Astrocyte of the cerebellum (primary cell): Measurements from ENCODE around the gene TBX19.

ENCODE experiments used
- DNase-seq: peaks from one replicate; pipeline ENCODE4 v3.0.0-alpha.2; 2011; ENCODE audit warnings: low read depth
- H3K4me3 ChIP-seq: 2 replicates; pipeline ENCODE4 v1.5.1; 2011; ENCODE audit warnings: mild to moderate bottlenecking, low read depth, low read length, moderate library complexity
- in situ Hi-C: cut with HindIII; loops from 2 replicates; pipeline ENCODE4 v1.10.0; 2017; ENCODE audit warnings: low sequenced_read_pairs
- TF ChIP-seq, protein P1 (sequence below): IDR thresholded peaks from 2 replicates; pipeline ENCODE4 v1.5.1; 2012; ENCODE audit warnings: low read length, low read depth, moderate library complexity, mild to moderate bottlenecking; ENCODE audit errors: missing control alignments

The TBX19 gene

DNA sequence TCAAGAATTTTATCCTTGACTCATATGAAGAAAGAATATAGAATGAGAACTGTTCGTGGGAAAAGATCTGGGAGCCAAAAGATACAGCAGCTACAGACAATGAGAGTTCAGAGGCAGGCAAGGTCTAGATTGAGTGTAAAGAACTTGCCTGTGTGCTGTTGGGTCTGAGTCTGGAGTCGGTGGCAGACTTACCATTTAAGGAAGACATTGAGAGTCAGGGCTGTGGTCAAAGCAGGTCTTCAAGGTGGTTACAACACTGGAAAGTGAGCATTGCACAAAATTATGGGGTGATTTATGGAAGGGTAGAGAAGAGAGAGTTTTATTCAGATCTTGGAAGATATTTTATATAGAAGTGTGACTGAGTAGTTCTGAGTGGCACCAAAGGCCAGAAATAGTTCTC, 80.6 kb downstream of the TBX19 start:
- no peak overlapping the region for H3K4me3 ChIP-seq
- TF ChIP-seq, protein P1, sequence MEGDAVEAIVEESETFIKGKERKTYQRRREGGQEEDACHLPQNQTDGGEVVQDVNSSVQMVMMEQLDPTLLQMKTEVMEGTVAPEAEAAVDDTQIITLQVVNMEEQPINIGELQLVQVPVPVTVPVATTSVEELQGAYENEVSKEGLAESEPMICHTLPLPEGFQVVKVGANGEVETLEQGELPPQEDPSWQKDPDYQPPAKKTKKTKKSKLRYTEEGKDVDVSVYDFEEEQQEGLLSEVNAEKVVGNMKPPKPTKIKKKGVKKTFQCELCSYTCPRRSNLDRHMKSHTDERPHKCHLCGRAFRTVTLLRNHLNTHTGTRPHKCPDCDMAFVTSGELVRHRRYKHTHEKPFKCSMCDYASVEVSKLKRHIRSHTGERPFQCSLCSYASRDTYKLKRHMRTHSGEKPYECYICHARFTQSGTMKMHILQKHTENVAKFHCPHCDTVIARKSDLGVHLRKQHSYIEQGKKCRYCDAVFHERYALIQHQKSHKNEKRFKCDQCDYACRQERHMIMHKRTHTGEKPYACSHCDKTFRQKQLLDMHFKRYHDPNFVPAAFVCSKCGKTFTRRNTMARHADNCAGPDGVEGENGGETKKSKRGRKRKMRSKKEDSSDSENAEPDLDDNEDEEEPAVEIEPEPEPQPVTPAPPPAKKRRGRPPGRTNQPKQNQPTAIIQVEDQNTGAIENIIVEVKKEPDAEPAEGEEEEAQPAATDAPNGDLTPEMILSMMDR: no peak
- DNase-seq: no peak
- in situ Hi-C loops: no loop called here

DNA sequence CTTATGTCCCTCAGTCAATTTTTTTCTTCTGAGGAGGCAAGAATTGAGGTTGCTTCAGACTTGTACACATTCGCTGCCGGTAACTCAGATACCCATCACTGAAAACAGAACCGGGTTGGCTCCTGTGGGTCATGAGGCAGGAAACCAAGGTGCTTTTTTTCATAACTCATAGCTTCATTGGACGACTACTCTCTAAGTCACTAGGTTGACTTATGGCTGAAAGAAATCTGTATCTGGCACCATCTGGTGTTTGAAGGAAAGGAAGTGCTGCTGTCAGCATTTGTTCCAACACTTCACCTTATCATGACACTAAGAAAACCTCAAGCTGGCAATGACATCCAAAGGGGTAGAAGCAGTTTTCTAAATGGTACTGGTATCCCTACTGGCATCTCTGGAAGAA, 82.3 kb downstream of the TBX19 start:
- no peak overlapping the region for H3K4me3 ChIP-seq
- in situ Hi-C loops: no loop called here
- no peak for DNase-seq
- TF ChIP-seq, protein P1: no peak
